GM18526 (cell line): ENCODE data around the gene ALG9.

Experiments used
- POLR2A ChIP-seq: IDR thresholded peaks from 3 replicates; pipeline ENCODE4 v1.6.1; 2011; ENCODE audit not compliant: insufficient read length; ENCODE audit errors: extremely low read depth

ALG9 gene

GRCh38 chr11:111908639-111909305, 37.4 kb upstream of the ALG9 start:
- TF ChIP-seq POLR2A = no peak

- TF ChIP-seq POLR2A = no peak
These were observed 35.3 kb upstream of the ALG9 start for GRCh38 chr11:111906680-111907079.

GRCh38 chr11:111905411-111905810, 34.0 kb upstream of the ALG9 start:
- TF ChIP-seq POLR2A = no peak

GRCh38 chr11:111886844-111887243, 15.5 kb upstream of the ALG9 start:
- no peak for TF ChIP-seq POLR2A

- TF ChIP-seq POLR2A = no peak
These were observed 14.7 kb upstream of the ALG9 start for GRCh38 chr11:111886032-111886431.

GRCh38 chr11:111882202-111882601, 10.8 kb upstream of the ALG9 start:
- no peak for TF ChIP-seq POLR2A

GRCh38 chr11:111879637-111879960, 8.2 kb upstream of the ALG9 start:
- TF ChIP-seq POLR2A = no peak

GRCh38 chr11:111878849-111879636, 7.7 kb upstream of the ALG9 start, which contains the start of the genes CFAP68 and FDXACB1:
Gene CFAP68, plus strand, starts transcription at chr11:111879541. Its CDS starts 20 bp downstream, at chr11:111879561.
Gene FDXACB1, minus strand, starts transcription at chr11:111879165. Its CDS starts 33 bp downstream, at chr11:111879132.
- peak; percentile 69 for TF ChIP-seq POLR2A

- no peak for TF ChIP-seq POLR2A
These were observed 7.0 kb upstream of the ALG9 start for GRCh38 chr11:111878385-111878848.

GRCh38 chr11:111871693-111872161, 346 bp upstream of the ALG9 start:
- TF ChIP-seq POLR2A = no peak

GRCh38 chr11:111870522-111870885, 877 bp downstream of the ALG9 start:
- TF ChIP-seq POLR2A = no peak

- TF ChIP-seq POLR2A = no peak
These were observed 1.3 kb downstream of the ALG9 start for GRCh38 chr11:111870113-111870512.

GRCh38 chr11:111860257-111860656, 11.1 kb downstream of the ALG9 start:
- no peak for TF ChIP-seq POLR2A

GRCh38 chr11:111855506-111855905, 15.9 kb downstream of the ALG9 start:
- TF ChIP-seq POLR2A = no peak

GRCh38 chr11:111852103-111852502, 19.3 kb downstream of the ALG9 start:
- no peak for TF ChIP-seq POLR2A

- TF ChIP-seq POLR2A = no peak
These were observed 19.7 kb downstream of the ALG9 start for GRCh38 chr11:111851636-111852035.
